Ishikawa (cell line): Measurements from ENCODE around the gene TLE5.

ENCODE experiments used
- FOXM1 ChIP-seq: IDR thresholded peaks from 2 replicates; pipeline ENCODE4 v1.6.1; 2012; ENCODE audit warnings: low read depth, borderline replicate concordance
- MAX ChIP-seq: IDR thresholded peaks from 2 replicates; pipeline ENCODE4 v1.6.1; 2012
- NFIC ChIP-seq: IDR thresholded peaks from 2 replicates; pipeline ENCODE4 v1.6.1; 2012
- RAD21 ChIP-seq: IDR thresholded peaks from 2 replicates; pipeline ENCODE4 v1.6.1; 2012; ENCODE audit warnings: low read depth
- TCF12 ChIP-seq: IDR thresholded peaks from 2 replicates; pipeline ENCODE4 v1.6.1; 2012; ENCODE audit warnings: low read depth
- TF ChIP-seq, protein P1 (sequence below): IDR thresholded peaks from 2 replicates; pipeline ENCODE4 v1.6.1; 2012; ENCODE audit warnings: low read depth, mild to moderate bottlenecking

DNA sequence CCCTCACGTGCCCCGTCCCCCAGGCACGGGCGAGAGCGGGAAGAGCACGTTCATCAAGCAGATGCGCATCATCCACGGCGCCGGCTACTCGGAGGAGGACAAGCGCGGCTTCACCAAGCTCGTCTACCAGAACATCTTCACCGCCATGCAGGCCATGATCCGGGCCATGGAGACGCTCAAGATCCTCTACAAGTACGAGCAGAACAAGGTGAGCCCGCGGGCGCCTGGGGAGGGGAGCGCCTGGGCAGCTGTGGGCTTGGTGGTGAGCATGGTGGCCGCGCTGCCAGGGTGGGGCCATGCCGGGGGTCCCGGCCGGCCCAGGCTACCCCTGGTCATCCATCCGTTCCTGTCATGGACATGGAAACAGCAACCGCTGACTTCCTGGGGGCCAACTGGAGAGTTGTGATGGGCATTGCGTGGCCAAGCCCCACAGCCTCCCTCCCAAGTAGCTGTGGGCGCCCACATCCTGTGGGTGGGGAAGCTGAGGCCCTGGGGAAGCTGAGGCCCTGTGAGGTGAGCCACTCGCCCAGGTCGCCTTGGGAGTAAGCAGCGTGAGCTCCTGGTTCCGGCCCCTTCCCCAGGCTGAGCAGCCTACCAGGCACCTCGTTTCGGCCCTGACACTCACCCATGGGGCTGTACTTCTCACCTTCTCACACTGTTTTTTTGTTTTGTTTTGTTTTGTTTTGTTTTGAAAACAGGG, 48.0 kb upstream of the TLE5 start:
- no peak for TF ChIP-seq RAD21
- no peak for TF ChIP-seq MAX
- no peak for TF ChIP-seq FOXM1
- no peak for TF ChIP-seq NFIC
- TF ChIP-seq, protein P1, sequence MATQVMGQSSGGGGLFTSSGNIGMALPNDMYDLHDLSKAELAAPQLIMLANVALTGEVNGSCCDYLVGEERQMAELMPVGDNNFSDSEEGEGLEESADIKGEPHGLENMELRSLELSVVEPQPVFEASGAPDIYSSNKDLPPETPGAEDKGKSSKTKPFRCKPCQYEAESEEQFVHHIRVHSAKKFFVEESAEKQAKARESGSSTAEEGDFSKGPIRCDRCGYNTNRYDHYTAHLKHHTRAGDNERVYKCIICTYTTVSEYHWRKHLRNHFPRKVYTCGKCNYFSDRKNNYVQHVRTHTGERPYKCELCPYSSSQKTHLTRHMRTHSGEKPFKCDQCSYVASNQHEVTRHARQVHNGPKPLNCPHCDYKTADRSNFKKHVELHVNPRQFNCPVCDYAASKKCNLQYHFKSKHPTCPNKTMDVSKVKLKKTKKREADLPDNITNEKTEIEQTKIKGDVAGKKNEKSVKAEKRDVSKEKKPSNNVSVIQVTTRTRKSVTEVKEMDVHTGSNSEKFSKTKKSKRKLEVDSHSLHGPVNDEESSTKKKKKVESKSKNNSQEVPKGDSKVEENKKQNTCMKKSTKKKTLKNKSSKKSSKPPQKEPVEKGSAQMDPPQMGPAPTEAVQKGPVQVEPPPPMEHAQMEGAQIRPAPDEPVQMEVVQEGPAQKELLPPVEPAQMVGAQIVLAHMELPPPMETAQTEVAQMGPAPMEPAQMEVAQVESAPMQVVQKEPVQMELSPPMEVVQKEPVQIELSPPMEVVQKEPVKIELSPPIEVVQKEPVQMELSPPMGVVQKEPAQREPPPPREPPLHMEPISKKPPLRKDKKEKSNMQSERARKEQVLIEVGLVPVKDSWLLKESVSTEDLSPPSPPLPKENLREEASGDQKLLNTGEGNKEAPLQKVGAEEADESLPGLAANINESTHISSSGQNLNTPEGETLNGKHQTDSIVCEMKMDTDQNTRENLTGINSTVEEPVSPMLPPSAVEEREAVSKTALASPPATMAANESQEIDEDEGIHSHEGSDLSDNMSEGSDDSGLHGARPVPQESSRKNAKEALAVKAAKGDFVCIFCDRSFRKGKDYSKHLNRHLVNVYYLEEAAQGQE, result no peak
- no peak for TF ChIP-seq TCF12
